Type B pancreatic cell (in vitro differentiated cells): ENCODE measurements around the gene MIPOL1. TPM values are rescaled to one million over a fixed set of nuclear protein-coding genes. Genes with fewer than 3 reads are reported as not detected.

Experiments used
- DNase-seq: peaks from one replicate; pipeline ENCODE4 v3.0.0; 2021; ENCODE audit warnings: mixed read lengths; ENCODE audit not compliant: unreplicated experiment; ENCODE audit errors: extremely low spot score
- H3K27ac Mint-ChIP-seq: 2 replicates; pipeline ENCODE4 v1.8.0; 2021; ENCODE audit warnings: mild to moderate bottlenecking, mixed read lengths
- H3K27me3 Mint-ChIP-seq: 2 replicates; pipeline ENCODE4 v1.8.0; 2021; ENCODE audit warnings: mixed read lengths
- H3K36me3 Mint-ChIP-seq: 2 replicates; pipeline ENCODE4 v1.8.0; 2021; ENCODE audit warnings: mixed read lengths
- H3K4me1 Mint-ChIP-seq: one replicate; pipeline ENCODE4 v1.8.0; 2021; ENCODE audit warnings: mixed read lengths; ENCODE audit not compliant: unreplicated experiment
- H3K4me3 Mint-ChIP-seq: 2 replicates; pipeline ENCODE4 v1.8.0; 2021; ENCODE audit warnings: mild to moderate bottlenecking, mixed read lengths
- H3K9me3 Mint-ChIP-seq: 2 replicates; pipeline ENCODE4 v1.8.0; 2021; ENCODE audit warnings: mixed read lengths
- CTCF ChIP-seq: fragments of 200-600 bp; sonication (generic); conservative IDR thresholded peaks from 2 replicates; pipeline ENCODE4 v1.5.0; 2021; ENCODE audit warnings: antibody characterized with exemption, mild to moderate bottlenecking
- total RNA-seq: library from RNA; stranded (reverse); gene quantifications from 2 replicates; pipeline ENCODE4 v1.2.1, GENCODE V29; 2021; ENCODE audit warnings: low replicate concordance

MIPOL1 gene
- total RNA-seq, 1 donor from 2014 or later, result 14.5 TPM

- peaks cover 12% of the 10 kb centered on the region for H3K36me3 Mint-ChIP-seq
- no peak for TF ChIP-seq CTCF
Measured at GRCh38 chr14:37483672-37484071, 285.9 kb downstream of the MIPOL1 start.

GRCh38 chr14:37490607-37491006, 292.9 kb downstream of the MIPOL1 start:
- H3K27me3 Mint-ChIP-seq, result no peaks in the 10 kb centered on the region
- H3K4me1 Mint-ChIP-seq, result no peaks in the 10 kb centered on the region
- H3K27ac Mint-ChIP-seq, result no peak overlapping the region
- no peak for DNase-seq
- H3K9me3 Mint-ChIP-seq, result peaks cover 5% of the 10 kb centered on the region
- no peaks in the 10 kb centered on the region for H3K36me3 Mint-ChIP-seq
- no peak for TF ChIP-seq CTCF
- H3K4me3 Mint-ChIP-seq, result no peak overlapping the region

More at GRCh38 chr14:37483672-37484071, 285.9 kb downstream of the MIPOL1 start:
- no peak for DNase-seq
- Mint-ChIP-seq H3K27ac (no peak overlapping the region), H3K4me1 (no peaks in the 10 kb centered on the region), H3K9me3 (no peaks in the 10 kb centered on the region), H3K27me3 (no peaks in the 10 kb centered on the region), H3K4me3 (no peak overlapping the region)

DNA sequence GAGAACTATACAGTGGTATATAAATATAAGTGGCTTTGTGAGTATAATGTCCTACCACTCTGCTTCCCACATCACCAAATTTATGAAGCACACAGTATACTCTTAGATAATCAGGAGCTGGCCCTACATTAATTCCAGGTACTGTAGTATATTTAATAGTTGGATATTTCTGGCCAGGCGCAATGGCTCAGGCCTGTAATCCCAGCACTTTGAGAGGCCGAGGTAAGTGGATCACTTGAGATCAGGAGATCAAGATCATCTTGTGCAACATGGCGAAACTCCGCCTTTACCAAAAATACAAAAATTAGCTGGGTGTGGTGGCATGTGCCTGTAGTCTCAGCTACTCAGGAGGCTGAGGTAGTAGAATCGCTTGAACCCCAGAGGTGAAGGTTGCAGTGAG, 293.3 kb downstream of the MIPOL1 start:
- no peak for DNase-seq
- H3K27me3 Mint-ChIP-seq, result no peaks in the 10 kb centered on the region
- no peak overlapping the region for H3K27ac Mint-ChIP-seq

GRCh38 chr14:37493606-37494005, 295.9 kb downstream of the MIPOL1 start:
- no peaks in the 10 kb centered on the region for H3K36me3 Mint-ChIP-seq
- H3K4me3 Mint-ChIP-seq, result no peak overlapping the region
- DNase-seq, result no peak
- no peaks in the 10 kb centered on the region for H3K27me3 Mint-ChIP-seq
- H3K9me3 Mint-ChIP-seq, result peaks cover 5% of the 10 kb centered on the region
- no peak overlapping the region for H3K27ac Mint-ChIP-seq
- no peaks in the 10 kb centered on the region for H3K4me1 Mint-ChIP-seq
- TF ChIP-seq CTCF, result no peak

More for the DNA sequence above, 293.3 kb downstream of the MIPOL1 start:
- H3K4me3 Mint-ChIP-seq, result no peak overlapping the region
- no peaks in the 10 kb centered on the region for H3K4me1 Mint-ChIP-seq
- no peaks in the 10 kb centered on the region for H3K36me3 Mint-ChIP-seq
- TF ChIP-seq CTCF, result no peak
- peaks cover 5% of the 10 kb centered on the region for H3K9me3 Mint-ChIP-seq

DNA sequence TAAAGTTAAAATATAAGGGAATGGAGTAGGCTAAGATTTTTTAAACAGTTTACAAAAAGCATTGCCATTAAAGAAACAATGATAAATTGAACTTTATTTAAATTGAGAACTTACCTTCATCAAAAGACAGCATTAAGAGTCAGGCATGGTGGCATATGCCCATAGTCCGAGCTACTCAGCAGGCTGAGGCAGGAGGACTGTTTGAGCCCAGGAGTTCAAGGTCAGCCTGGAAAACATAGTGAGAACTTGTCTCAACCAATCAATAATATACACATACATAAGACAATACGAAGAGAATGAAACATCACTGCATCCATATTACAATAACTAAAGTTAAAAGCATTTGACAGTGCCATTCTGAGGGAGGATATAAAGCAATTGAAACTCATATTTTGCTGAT, 299.7 kb downstream of the MIPOL1 start:
- Mint-ChIP-seq H3K4me3 (no peak overlapping the region), H3K9me3 (no peaks in the 10 kb centered on the region), H3K27me3 (no peaks in the 10 kb centered on the region), H3K4me1 (no peaks in the 10 kb centered on the region), H3K27ac (no peak overlapping the region), H3K36me3 (no peaks in the 10 kb centered on the region)
- no peak for TF ChIP-seq CTCF
- no peak for DNase-seq

DNA sequence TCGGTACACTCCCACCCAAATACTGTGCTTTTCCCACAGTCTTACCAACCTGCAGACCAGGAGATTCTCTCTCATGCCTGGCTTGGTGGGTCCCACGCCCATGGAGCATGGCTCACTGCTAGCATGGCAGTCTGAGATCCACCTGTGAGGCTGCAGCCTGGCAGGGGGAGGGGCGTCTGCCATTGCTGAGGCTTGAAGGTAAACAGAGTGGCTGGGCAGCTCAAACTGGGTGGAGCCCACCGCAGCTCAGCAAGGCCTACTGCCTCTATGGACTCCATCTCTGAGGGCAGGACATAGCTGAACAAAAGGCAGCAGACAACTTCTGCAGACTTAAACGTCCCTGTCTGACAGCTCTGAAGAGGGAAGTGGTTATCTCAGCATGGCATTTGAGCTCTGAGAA, 304.1 kb downstream of the MIPOL1 start:
- Mint-ChIP-seq H3K4me1 (no peaks in the 10 kb centered on the region), H3K9me3 (no peaks in the 10 kb centered on the region), H3K27me3 (no peaks in the 10 kb centered on the region), H3K4me3 (no peak overlapping the region), H3K27ac (no peak overlapping the region), H3K36me3 (peaks cover 4% of the 10 kb centered on the region)
- no peak for TF ChIP-seq CTCF
- DNase-seq, result no peak
